GM12878 (cell line): ENCODE results near the gene THOC6. TPM values are rescaled to one million over a fixed set of nuclear protein-coding genes. Genes with fewer than 3 reads are reported as not detected.

ENCODE experiments used
- BCL11A ChIP-seq: IDR thresholded peaks from 2 replicates; pipeline ENCODE4 v1.6.1; 2011; ENCODE audit warnings: low read depth, low read length
- CHD1 ChIP-seq: IDR thresholded peaks from 2 replicates; pipeline ENCODE4 v1.6.1; 2012; ENCODE audit warnings: low read depth, low read length, improper control_type of control experiment
- CHD2 ChIP-seq: IDR thresholded peaks from 2 replicates; pipeline ENCODE4 v1.6.1; 2011; ENCODE audit warnings: low read depth, low read length, improper control_type of control experiment, borderline replicate concordance
- EGR1 ChIP-seq, 2 experiments: IDR thresholded peaks; 1 replicate in 1 of 2; 2 replicates in 1 of 2; pipeline ENCODE4 v1.6.1; 2011 to 2012; ENCODE audit warnings: low read depth in 2 of 2, low read length in 2 of 2, borderline replicate concordance in 1 of 2, mild to moderate bottlenecking in 1 of 2, moderate library complexity in 1 of 2
- KLF5 ChIP-seq: fragments of 450-650 bp; IDR thresholded peaks from 2 replicates; pipeline ENCODE4 v1.6.1; 2014; ENCODE audit warnings: mild to moderate bottlenecking; ENCODE audit not compliant: partially characterized antibody
- NR2C1 ChIP-seq: fragments of 450-650 bp; IDR thresholded peaks from 2 replicates; pipeline ENCODE4 v1.6.1; 2017; ENCODE audit warnings: antibody characterized with exemption, mild to moderate bottlenecking, moderate library complexity
- PAX5 ChIP-seq: IDR thresholded peaks from 2 replicates; pipeline ENCODE4 v1.6.1; 2011; ENCODE audit warnings: low read depth, low read length, borderline replicate concordance
- POLR2A ChIP-seq: IDR thresholded peaks from 2 replicates; pipeline ENCODE4 v1.6.1; 2011; ENCODE audit warnings: low read depth, mild to moderate bottlenecking, low read length
- POLR2AphosphoS2 ChIP-seq: IDR thresholded peaks from 2 replicates; pipeline ENCODE4 v1.6.1; 2011; ENCODE audit warnings: low read depth, mild to moderate bottlenecking, low read length, improper control_type of control experiment, moderate library complexity
- POLR2AphosphoS5 ChIP-seq: IDR thresholded peaks from 2 replicates; pipeline ENCODE4 v1.6.1; 2011; ENCODE audit warnings: mild to moderate bottlenecking, low read length, inconsistent platforms
- SMC3 ChIP-seq: IDR thresholded peaks from 2 replicates; pipeline ENCODE4 v1.6.1; 2011; ENCODE audit warnings: low read length, improper control_type of control experiment, borderline replicate concordance
- SPI1 ChIP-seq: IDR thresholded peaks from 2 replicates; pipeline ENCODE4 v1.6.1; 2011; ENCODE audit warnings: low read depth, mild to moderate bottlenecking, low read length, moderate library complexity, borderline replicate concordance; ENCODE audit not compliant: insufficient read depth
- SREBF1 ChIP-seq: IDR thresholded peaks from 2 replicates; pipeline ENCODE4 v1.6.1; 2012; ENCODE audit warnings: mild to moderate bottlenecking, low read length
- SREBF2 ChIP-seq: IDR thresholded peaks from 2 replicates; pipeline ENCODE4 v1.6.1; 2012; ENCODE audit warnings: mild to moderate bottlenecking, low read length
- TCF7 ChIP-seq: IDR thresholded peaks from 2 replicates; pipeline ENCODE4 v1.6.1; 2014; ENCODE audit warnings: antibody characterized with exemption, borderline replicate concordance
- ZNF217 ChIP-seq: fragments of 450-650 bp; IDR thresholded peaks from 2 replicates; pipeline ENCODE4 v1.6.1; 2017; ENCODE audit warnings: antibody characterized with exemption, mild to moderate bottlenecking
- polyA plus RNA-seq, 11 experiments: library from polyadenylated mRNA; depleted of rRNA in 4 of 11; unstranded in 6 of 11; stranded (reverse) in 5 of 11; fragments of >200 nt; fragmentation: Nextera tagmentation in 4 of 11; fragmentation: Illumina TruSeq in 1 of 11; extraction: Ambion mirVana in 4 of 11; extraction: Trizol in 1 of 11; gene quantifications; 1 replicate in 1 of 11; 2 replicates in 10 of 11; pipeline versions ENCODE4 v1.2.1 to v1.2.3, GENCODE V29; 2011 to 2016; ENCODE audit warnings: inconsistent platforms in 2 of 11, missing spikeins in 2 of 11, low read depth in 1 of 11
- total RNA-seq, 4 experiments: library from RNA; depleted of rRNA in 3 of 4; stranded (reverse); fragments of >200 nt in 3 of 4; fragmentation: Illumina TruSeq in 1 of 4; extraction: Trizol in 1 of 4; gene quantifications; 2 replicates each; pipeline versions ENCODE4 v1.2.1 to v1.2.3, GENCODE V29; 2013 to 2021
- TF ChIP-seq, protein P1 (sequence below): fragments of 450-650 bp; IDR thresholded peaks from 2 replicates; pipeline ENCODE4 v1.6.1; 2018; ENCODE audit warnings: borderline replicate concordance, mild to moderate bottlenecking; ENCODE audit not compliant: partially characterized antibody
- TF ChIP-seq, protein P2 (sequence below): fragments of 450-650 bp; formaldehyde crosslinking; IDR thresholded peaks from 2 replicates; pipeline ENCODE4 v1.4.0; 2022; ENCODE audit warnings: mild to moderate bottlenecking, moderate library complexity
- TF ChIP-seq, protein P3 (sequence below): fragments of 450-650 bp; conservative IDR thresholded peaks from 2 replicates; pipeline ENCODE4 v1.6.1; 2017; ENCODE audit warnings: mild to moderate bottlenecking, moderate library complexity

Gene THOC6
- total and polyA plus RNA-seq, 10 of the 15 experiments (the other 5 are each of a cell fraction or from before 2014, with no cell fraction given) = 1.0 to 54.4 (median 27.9) TPM

DNA sequence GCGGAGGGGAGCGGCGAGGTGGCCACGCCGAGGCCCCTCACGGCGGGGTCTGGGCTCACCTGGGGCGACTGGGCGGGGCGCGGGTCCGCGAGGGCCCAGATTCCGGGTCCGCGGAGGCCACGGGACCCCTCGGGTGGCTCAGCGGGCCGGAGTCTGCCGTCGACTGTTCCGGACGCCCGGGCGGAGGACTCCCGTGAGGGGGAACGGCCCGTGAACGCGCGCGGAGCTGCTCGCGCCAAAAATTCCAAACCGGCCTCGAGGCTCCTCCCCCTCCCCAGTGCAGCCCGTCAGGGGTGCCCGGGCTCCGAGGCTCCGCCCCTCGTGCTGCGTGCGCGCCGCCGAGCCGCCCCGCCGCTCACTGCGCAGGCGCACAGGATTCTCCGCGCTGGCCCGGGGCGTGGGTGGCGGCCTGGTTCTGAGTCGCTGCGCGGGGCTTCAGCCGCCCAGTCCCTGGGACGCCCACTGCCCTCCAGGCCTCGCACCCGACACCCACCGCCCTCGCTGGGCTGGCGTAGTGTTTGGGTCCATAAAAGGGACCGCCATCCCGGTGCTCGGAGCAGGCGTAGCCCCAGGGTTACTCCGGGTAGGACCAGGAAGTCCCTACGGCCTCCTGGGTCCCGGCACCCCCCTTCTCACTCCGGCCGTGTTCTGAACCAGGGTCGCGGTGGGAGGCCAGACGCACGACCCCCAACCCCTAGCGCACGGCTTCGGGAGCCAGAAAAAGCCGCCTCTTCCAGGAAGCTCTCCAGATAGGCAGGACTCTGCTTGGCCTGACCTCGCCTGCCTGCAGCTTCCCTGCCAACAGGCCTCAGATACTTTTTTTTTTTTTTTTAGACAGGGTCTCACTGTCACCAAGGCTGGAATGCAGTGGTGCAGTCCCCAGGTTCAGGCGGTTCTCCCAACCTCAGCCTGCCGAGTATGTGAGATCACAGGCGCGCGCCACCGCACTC lies 43.3 kb upstream of the THOC6 start, which contains the start of gene PKMYT1 (continued):
- TF ChIP-seq POLR2AphosphoS2 = peak; percentile 79
- no peak for TF ChIP-seq CHD1
- TF ChIP-seq, protein P1, sequence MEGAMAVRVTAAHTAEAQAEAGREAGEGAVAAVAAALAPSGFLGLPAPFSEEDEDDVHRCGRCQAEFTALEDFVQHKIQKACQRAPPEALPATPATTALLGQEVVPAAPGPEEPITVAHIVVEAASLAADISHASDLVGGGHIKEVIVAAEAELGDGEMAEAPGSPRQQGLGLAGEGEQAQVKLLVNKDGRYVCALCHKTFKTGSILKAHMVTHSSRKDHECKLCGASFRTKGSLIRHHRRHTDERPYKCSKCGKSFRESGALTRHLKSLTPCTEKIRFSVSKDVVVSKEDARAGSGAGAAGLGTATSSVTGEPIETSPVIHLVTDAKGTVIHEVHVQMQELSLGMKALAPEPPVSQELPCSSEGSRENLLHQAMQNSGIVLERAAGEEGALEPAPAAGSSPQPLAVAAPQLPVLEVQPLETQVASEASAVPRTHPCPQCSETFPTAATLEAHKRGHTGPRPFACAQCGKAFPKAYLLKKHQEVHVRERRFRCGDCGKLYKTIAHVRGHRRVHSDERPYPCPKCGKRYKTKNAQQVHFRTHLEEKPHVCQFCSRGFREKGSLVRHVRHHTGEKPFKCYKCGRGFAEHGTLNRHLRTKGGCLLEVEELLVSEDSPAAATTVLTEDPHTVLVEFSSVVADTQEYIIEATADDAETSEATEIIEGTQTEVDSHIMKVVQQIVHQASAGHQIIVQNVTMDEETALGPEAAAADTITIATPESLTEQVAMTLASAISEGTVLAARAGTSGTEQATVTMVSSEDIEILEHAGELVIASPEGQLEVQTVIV = peak; percentile 65
- TF ChIP-seq NR2C1 = no peak
- peak; percentile 40; the same call in 1 of the 2 replicates for TF ChIP-seq PAX5
- TF ChIP-seq ZNF217 = peak; percentile 72; the same call in 1 of the 2 replicates
- no peak for TF ChIP-seq SPI1
- TF ChIP-seq TCF7 = no peak
- TF ChIP-seq POLR2A = peak; percentile 98
- TF ChIP-seq KLF5 = peak; percentile 50
- TF ChIP-seq SMC3 = no peak
- TF ChIP-seq CHD2 = no peak
- no peak for TF ChIP-seq BCL11A
- TF ChIP-seq, protein P2, sequence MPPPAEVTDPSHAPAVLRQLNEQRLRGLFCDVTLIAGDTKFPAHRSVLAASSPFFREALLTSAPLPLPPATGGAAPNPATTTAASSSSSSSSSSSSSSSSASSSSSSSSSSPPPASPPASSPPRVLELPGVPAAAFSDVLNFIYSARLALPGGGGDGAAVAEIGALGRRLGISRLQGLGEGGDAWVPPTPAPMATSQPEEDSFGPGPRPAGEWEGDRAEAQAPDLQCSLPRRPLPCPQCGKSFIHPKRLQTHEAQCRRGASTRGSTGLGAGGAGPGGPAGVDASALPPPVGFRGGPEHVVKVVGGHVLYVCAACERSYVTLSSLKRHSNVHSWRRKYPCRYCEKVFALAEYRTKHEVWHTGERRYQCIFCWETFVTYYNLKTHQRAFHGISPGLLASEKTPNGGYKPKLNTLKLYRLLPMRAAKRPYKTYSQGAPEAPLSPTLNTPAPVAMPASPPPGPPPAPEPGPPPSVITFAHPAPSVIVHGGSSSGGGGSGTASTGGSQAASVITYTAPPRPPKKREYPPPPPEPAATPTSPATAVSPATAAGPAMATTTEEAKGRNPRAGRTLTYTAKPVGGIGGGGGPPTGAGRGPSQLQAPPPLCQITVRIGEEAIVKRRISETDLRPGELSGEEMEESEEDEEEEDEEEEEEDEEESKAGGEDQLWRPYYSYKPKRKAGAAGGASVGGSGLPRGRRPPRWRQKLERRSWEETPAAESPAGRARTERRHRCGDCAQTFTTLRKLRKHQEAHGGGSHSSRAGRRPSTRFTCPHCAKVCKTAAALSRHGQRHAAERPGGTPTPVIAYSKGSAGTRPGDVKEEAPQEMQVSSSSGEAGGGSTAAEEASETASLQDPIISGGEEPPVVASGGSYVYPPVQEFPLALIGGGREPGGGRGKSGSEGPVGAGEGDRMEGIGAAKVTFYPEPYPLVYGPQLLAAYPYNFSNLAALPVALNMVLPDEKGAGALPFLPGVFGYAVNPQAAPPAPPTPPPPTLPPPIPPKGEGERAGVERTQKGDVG (CRISPR knock-in tag) = no peak
- TF ChIP-seq POLR2AphosphoS5 = peak; percentile 87
- peak in 1 of 2 experiments; percentile 99; a peak in 2 of 3 replicates for TF ChIP-seq EGR1 (IDR thresholded peaks at IDR 0.05; ENCODE audit: borderline replicate concordance in 1 of 2, low read depth in 2 of 2, low read length in 2 of 2)
- no peak; the same call in 1 of the 2 replicates for TF ChIP-seq SREBF1
- TF ChIP-seq, protein P3, sequence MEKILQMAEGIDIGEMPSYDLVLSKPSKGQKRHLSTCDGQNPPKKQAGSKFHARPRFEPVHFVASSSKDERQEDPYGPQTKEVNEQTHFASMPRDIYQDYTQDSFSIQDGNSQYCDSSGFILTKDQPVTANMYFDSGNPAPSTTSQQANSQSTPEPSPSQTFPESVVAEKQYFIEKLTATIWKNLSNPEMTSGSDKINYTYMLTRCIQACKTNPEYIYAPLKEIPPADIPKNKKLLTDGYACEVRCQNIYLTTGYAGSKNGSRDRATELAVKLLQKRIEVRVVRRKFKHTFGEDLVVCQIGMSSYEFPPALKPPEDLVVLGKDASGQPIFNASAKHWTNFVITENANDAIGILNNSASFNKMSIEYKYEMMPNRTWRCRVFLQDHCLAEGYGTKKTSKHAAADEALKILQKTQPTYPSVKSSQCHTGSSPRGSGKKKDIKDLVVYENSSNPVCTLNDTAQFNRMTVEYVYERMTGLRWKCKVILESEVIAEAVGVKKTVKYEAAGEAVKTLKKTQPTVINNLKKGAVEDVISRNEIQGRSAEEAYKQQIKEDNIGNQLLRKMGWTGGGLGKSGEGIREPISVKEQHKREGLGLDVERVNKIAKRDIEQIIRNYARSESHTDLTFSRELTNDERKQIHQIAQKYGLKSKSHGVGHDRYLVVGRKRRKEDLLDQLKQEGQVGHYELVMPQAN = peak; percentile 99
- TF ChIP-seq SREBF2 = no peak
